ENCODE results near the gene P4HB. TPM values are rescaled to one million over a fixed set of nuclear protein-coding genes. Genes with fewer than 3 reads are reported as not detected.

P4HB gene
- polyA plus RNA-seq, 1 of the 3 experiments (the other 2 are of a cell fraction), result 165 TPM

- Histone ChIP-seq H3K79me2 (ENCODE audit: insufficient read depth) (peaks cover 53% of the 10 kb centered on the region), H3K27me3 (ENCODE audit: insufficient read depth) (no peaks in the 10 kb centered on the region), H3K4me2 (no peak overlapping the region), H3K36me3 (replicated peaks in 1 of 2; ENCODE audit: control insufficient read depth in 1 of 2, insufficient read depth in 2 of 2, low read length in 1 of 2) (peaks cover 30 to 36% of the 10 kb centered on the region in 2 experiments), H4K20me1 (ENCODE audit: insufficient read depth) (peaks cover 8% of the 10 kb centered on the region; the same call in 1 of the 2 replicates), H3K27ac (ENCODE audit: low read depth in 2 of 2, low read length in 1 of 2) (no peak overlapping the region), H2AFZ (ENCODE audit: low read depth) (no peak overlapping the region), H3K9ac (no peak overlapping the region), H3K9me2 (no peaks in the 10 kb centered on the region), H3K4me3 (ENCODE audit: low read depth in 2 of 2, low read length in 1 of 2) (no peak overlapping the region), H3F3A (replicated peaks; ENCODE audit: insufficient read depth) (peaks cover 37% of the 10 kb centered on the region), H3K4me1 (ENCODE audit: control insufficient read depth in 1 of 2, insufficient read depth in 2 of 2, low read depth in 1 of 2, low read length in 1 of 2) (peaks cover 2 to 9% of the 10 kb centered on the region in 2 experiments; a peak in 2 of 4 replicates), H3K9me3 (no peaks in the 10 kb centered on the region)
- WGBS (ENCODE audit: low lambda C conversion rate), result 97% methylated on average over 11 of the region's 11 CpGs
- no peak for DNase-seq
- TF ChIP-seq, protein P1, sequence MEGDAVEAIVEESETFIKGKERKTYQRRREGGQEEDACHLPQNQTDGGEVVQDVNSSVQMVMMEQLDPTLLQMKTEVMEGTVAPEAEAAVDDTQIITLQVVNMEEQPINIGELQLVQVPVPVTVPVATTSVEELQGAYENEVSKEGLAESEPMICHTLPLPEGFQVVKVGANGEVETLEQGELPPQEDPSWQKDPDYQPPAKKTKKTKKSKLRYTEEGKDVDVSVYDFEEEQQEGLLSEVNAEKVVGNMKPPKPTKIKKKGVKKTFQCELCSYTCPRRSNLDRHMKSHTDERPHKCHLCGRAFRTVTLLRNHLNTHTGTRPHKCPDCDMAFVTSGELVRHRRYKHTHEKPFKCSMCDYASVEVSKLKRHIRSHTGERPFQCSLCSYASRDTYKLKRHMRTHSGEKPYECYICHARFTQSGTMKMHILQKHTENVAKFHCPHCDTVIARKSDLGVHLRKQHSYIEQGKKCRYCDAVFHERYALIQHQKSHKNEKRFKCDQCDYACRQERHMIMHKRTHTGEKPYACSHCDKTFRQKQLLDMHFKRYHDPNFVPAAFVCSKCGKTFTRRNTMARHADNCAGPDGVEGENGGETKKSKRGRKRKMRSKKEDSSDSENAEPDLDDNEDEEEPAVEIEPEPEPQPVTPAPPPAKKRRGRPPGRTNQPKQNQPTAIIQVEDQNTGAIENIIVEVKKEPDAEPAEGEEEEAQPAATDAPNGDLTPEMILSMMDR (IDR thresholded peaks at IDR 0.05), result no peak
- TF ChIP-seq POLR2AphosphoS5 (IDR thresholded peaks at IDR 0.05; ENCODE audit: low read depth, low read length) (no peak), MEF2A (IDR thresholded peaks at IDR 0.05; ENCODE audit: borderline replicate concordance, low read depth) (no peak), YY1 (IDR thresholded peaks at IDR 0.05; ENCODE audit: low read depth) (no peak), PBX3 (IDR thresholded peaks at IDR 0.05) (no peak), FOXM1 (IDR thresholded peaks at IDR 0.05; ENCODE audit: low read depth) (no peak), EP300 (IDR thresholded peaks at IDR 0.05; ENCODE audit: borderline replicate concordance in 1 of 2, low read depth in 1 of 2, low read length in 1 of 2) (no peak), NRF1 (IDR thresholded peaks at IDR 0.05; ENCODE audit: low read depth, low read length) (no peak), SMC3 (IDR thresholded peaks at IDR 0.05; ENCODE audit: low read depth, low read length) (no peak), IRF3 (IDR thresholded peaks at IDR 0.05; ENCODE audit: low read depth, low read length) (no peak)
- ChIA-PET POLR2A (no interaction called here), CTCF (interaction anchor here (1.4 kb wide), 1 partner anchor 25 kb away, joined by 4 read pairs; no protein-coding TSS in a partner anchor)
These were observed 35.1 kb upstream of the P4HB start for GRCh38 chr17:81895400-81895799.

- Histone ChIP-seq H3K27me3 (ENCODE audit: insufficient read depth) (no peaks in the 10 kb centered on the region), H3K9me2 (no peaks in the 10 kb centered on the region), H3F3A (replicated peaks; ENCODE audit: insufficient read depth) (peaks cover 24% of the 10 kb centered on the region), H3K9me3 (no peaks in the 10 kb centered on the region), H2AFZ (ENCODE audit: low read depth) (no peak overlapping the region), H3K79me2 (ENCODE audit: insufficient read depth) (peaks cover 89% of the 10 kb centered on the region), H3K4me1 (ENCODE audit: control insufficient read depth in 1 of 2, insufficient read depth in 2 of 2, low read depth in 1 of 2, low read length in 1 of 2) (peaks cover 12 to 19% of the 10 kb centered on the region in 2 experiments), H4K20me1 (ENCODE audit: insufficient read depth) (peaks cover 9% of the 10 kb centered on the region; the same call in 1 of the 2 replicates), H3K27ac (ENCODE audit: low read depth in 2 of 2, low read length in 1 of 2) (peak overlapping the region in 1 of 2 experiments; percentile 67; a peak in 2 of 4 replicates), H3K4me3 (ENCODE audit: low read depth in 2 of 2, low read length in 1 of 2) (peak overlapping the region; percentile 72 to 98), H3K9ac (peak overlapping the region; percentile 93; the same call in 1 of the 2 replicates), H3K4me2 (peak overlapping the region; percentile 94; the same call in 1 of the 2 replicates), H3K36me3 (replicated peaks in 1 of 2; ENCODE audit: control insufficient read depth in 1 of 2, insufficient read depth in 2 of 2, low read length in 1 of 2) (peaks cover 41 to 53% of the 10 kb centered on the region in 2 experiments)
- 0% methylated on average over 2 of the region's 40 CpGs for WGBS (ENCODE audit: low lambda C conversion rate)
- TF ChIP-seq JUND (IDR thresholded peaks at IDR 0.05), result no peak
- no peak for TF ChIP-seq RFX5 (IDR thresholded peaks at IDR 0.05; ENCODE audit: low read length)
- no peak for DNase-seq
- ChIA-PET POLR2A (interaction anchor here (0.5 to 1.9 kb wide), 6 partner anchors 22 to 225 kb away, joined by 3 to 7 read pairs (median 3); partner anchors contain the start of genes CCDC137, MAFG, OXLD1 and P4HB), CTCF (interaction anchor here (1.1 to 5.3 kb wide), 5 partner anchors 21 to 157 kb away, joined by 3 to 30 read pairs (median 5); partner anchors contain the start of gene ARHGDIA)
These were observed 30.9 kb upstream of the P4HB start for GRCh38 chr17:81891303-81891552.

All from SK-N-SH (cell line).